Measurements from ENCODE around the gene MLLT6.

Gene MLLT6

DNA sequence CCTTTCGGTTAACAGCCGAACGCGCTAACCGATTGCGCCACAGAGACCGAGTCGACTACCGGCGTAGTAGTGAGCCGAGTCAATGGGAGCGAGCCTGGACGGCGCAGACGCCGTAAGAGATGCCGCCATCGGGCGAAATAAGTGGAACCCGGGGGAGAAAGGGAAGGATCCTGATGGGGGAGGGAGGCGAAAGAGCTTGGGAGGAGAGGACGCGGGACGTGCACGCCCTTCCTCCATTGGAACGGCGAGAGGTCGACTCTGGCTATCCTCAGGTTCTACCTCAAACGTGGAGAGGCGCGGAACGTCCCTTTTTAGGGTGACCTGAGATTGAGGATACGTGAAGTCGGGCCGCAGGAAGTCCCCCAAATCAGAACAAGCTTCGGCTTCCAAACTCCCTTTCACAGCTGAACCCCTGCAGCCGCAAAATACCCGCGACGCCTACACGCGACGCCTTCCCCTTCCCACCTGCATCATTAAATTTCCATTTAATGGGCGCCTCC is 46.8 kb downstream of the MLLT6 start:
- peak overlapping the region; percentile 79 for H3K4me2 ChIP-seq (ENCODE audit: low read depth, low read length, poor library complexity, severe bottlenecking)
- peaks cover 8% of the 10 kb centered on the region for H3K36me3 ChIP-seq (ENCODE audit: low read length)
- H3K27ac ChIP-seq (ENCODE audit: low read depth, low read length) = peak overlapping the region; percentile 81
- no peaks in the 10 kb centered on the region for H3K27me3 ChIP-seq (ENCODE audit: low read length)
- H3K9me3 ChIP-seq (ENCODE audit: insufficient read depth, low read length) = no peaks in the 10 kb centered on the region
- H3K9me2 ChIP-seq (replicated peaks; ENCODE audit: insufficient read depth, low read length) = no peaks in the 10 kb centered on the region
- no peaks in the 10 kb centered on the region for H4K20me1 ChIP-seq (ENCODE audit: low read depth, low read length)
- TF ChIP-seq, protein P1, sequence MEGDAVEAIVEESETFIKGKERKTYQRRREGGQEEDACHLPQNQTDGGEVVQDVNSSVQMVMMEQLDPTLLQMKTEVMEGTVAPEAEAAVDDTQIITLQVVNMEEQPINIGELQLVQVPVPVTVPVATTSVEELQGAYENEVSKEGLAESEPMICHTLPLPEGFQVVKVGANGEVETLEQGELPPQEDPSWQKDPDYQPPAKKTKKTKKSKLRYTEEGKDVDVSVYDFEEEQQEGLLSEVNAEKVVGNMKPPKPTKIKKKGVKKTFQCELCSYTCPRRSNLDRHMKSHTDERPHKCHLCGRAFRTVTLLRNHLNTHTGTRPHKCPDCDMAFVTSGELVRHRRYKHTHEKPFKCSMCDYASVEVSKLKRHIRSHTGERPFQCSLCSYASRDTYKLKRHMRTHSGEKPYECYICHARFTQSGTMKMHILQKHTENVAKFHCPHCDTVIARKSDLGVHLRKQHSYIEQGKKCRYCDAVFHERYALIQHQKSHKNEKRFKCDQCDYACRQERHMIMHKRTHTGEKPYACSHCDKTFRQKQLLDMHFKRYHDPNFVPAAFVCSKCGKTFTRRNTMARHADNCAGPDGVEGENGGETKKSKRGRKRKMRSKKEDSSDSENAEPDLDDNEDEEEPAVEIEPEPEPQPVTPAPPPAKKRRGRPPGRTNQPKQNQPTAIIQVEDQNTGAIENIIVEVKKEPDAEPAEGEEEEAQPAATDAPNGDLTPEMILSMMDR (IDR thresholded peaks at IDR 0.05; ENCODE audit: insufficient read depth, low read length, poor library complexity, severe bottlenecking) = no peak
- TF ChIP-seq EZH2phosphoT487 (conservative IDR thresholded peaks at IDR 0.05; ENCODE audit: low read length) = no peak
- H3K79me2 ChIP-seq (ENCODE audit: insufficient read depth, low read length) = peaks cover 28% of the 10 kb centered on the region
- peak overlapping the region; percentile 92 for H3K9ac ChIP-seq (ENCODE audit: low read length)
- H3K4me3 ChIP-seq (ENCODE audit: insufficient read depth, low read length, poor library complexity, severe bottlenecking) = peak overlapping the region; percentile 77
- H3F3A ChIP-seq (ENCODE audit: insufficient read depth) = 0 out of 2 replicates have a peak, but pooled peaks cover 9% of the 10 kb centered on the region
- peak overlapping the region; percentile 79 for H2AFZ ChIP-seq (ENCODE audit: low read depth, low read length, severe bottlenecking)

DNA sequence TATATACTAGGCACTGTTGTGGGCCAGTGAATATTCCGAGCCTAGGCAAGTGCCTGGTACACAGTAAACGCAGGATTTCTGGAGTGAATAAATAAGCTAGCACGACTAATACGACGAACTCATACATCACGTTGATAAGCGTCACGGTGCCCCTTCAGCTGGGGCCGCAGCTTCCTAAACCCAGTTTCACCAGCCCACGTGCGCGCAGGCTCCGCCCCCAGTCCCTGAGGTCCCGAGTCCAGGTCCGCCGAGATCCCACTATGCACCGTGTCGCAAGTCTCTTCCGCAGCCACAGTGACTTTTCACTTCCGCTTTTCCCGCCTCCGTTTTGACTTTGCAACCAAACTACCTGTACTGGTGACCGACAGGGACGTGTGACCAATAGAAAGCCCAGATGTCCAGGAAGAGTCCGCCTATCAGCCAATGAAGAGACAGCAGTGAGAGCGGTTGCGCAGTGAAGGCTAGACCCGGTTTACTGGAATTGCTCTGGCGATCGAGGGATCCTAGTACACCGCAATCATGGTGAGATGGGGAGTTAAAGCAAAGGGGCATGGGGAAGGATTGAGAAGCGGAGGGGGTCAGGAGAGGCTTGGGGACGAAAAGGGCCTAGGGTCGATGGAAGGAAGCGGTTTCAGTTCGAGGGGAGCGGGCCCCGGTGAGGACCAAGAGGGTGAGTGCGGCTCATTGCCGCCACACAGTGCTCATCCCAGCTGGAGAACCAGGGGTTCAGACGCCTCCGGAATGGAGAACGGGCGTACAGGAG is 47.4 kb downstream of the MLLT6 start, which contains the start of gene PSMB3:
Gene PSMB3 (plus strand): TSS at position 434 of the 763 bp plus-strand sequence. CDS start 86 bp downstream, at position 520.
- Histone ChIP-seq H3K9me2 (replicated peaks; ENCODE audit: insufficient read depth, low read length) (no peaks in the 10 kb centered on the region), H4K20me1 (ENCODE audit: low read depth, low read length) (no peaks in the 10 kb centered on the region), H3K27ac (ENCODE audit: low read depth, low read length) (peak within 1 kb of the TSS; percentile 81), H3K27me3 (ENCODE audit: low read length) (no peaks in the 10 kb centered on the region), H3K9ac (ENCODE audit: low read length) (peak within 1 kb of the TSS; percentile 92), H3F3A (ENCODE audit: insufficient read depth) (0 out of 2 replicates have a peak, but pooled peaks cover 9% of the 10 kb centered on the region), H3K36me3 (ENCODE audit: low read length) (peaks cover 8% of the 10 kb centered on the region), H3K79me2 (ENCODE audit: insufficient read depth, low read length) (peaks cover 28% of the 10 kb centered on the region), H3K4me3 (ENCODE audit: insufficient read depth, low read length, poor library complexity, severe bottlenecking) (peak within 1 kb of the TSS; percentile 77), H2AFZ (ENCODE audit: low read depth, low read length, severe bottlenecking) (peak within 1 kb of the TSS; percentile 79), H3K9me3 (ENCODE audit: insufficient read depth, low read length) (no peaks in the 10 kb centered on the region), H3K4me2 (ENCODE audit: low read depth, low read length, poor library complexity, severe bottlenecking) (peak within 1 kb of the TSS; percentile 79)
- TF ChIP-seq, protein P1 (IDR thresholded peaks at IDR 0.05; ENCODE audit: insufficient read depth, low read length, poor library complexity, severe bottlenecking) = no peak
- no peak for TF ChIP-seq EZH2phosphoT487 (conservative IDR thresholded peaks at IDR 0.05; ENCODE audit: low read length)

DNA sequence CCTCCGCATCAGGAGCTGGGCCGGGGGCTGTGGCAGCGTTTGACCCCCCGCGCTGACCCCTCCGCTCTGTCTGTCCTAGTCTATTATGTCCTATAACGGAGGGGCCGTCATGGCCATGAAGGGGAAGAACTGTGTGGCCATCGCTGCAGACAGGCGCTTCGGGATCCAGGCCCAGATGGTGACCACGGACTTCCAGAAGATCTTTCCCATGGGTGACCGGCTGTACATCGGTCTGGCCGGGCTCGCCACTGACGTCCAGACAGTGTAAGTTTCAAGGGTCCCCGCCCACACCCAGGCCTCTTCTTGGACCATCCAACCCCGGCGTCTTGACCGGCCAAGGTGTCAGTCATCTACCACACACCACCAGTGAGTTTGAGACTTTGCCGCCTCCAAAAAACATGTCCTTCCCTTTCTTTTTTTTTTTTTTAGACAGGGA is 48.0 kb downstream of the MLLT6 start:
- Histone ChIP-seq H3K27ac (ENCODE audit: low read depth, low read length) (peak overlapping the region; percentile 47; the same call in 1 of the 2 replicates), H3K4me3 (ENCODE audit: insufficient read depth, low read length, poor library complexity, severe bottlenecking) (peak overlapping the region; percentile 75), H3K36me3 (ENCODE audit: low read length) (peaks cover 12% of the 10 kb centered on the region), H3K79me2 (ENCODE audit: insufficient read depth, low read length) (peaks cover 28% of the 10 kb centered on the region), H2AFZ (ENCODE audit: low read depth, low read length, severe bottlenecking) (peak overlapping the region; percentile 59), H4K20me1 (ENCODE audit: low read depth, low read length) (no peaks in the 10 kb centered on the region), H3K9me2 (replicated peaks; ENCODE audit: insufficient read depth, low read length) (no peaks in the 10 kb centered on the region), H3F3A (ENCODE audit: insufficient read depth) (0 out of 2 replicates have a peak, but pooled peaks cover 9% of the 10 kb centered on the region), H3K9ac (ENCODE audit: low read length) (peak overlapping the region; percentile 92), H3K9me3 (ENCODE audit: insufficient read depth, low read length) (no peaks in the 10 kb centered on the region), H3K4me2 (ENCODE audit: low read depth, low read length, poor library complexity, severe bottlenecking) (peak overlapping the region; percentile 65), H3K27me3 (ENCODE audit: low read length) (no peaks in the 10 kb centered on the region)
- TF ChIP-seq, protein P1 (IDR thresholded peaks at IDR 0.05; ENCODE audit: insufficient read depth, low read length, poor library complexity, severe bottlenecking) = no peak
- TF ChIP-seq EZH2phosphoT487 (conservative IDR thresholded peaks at IDR 0.05; ENCODE audit: low read length) = no peak

All from SU-DHL-6 (cell line).